Nephron progenitor cell (in vitro differentiated cells): ENCODE data around the gene LAMA2.

Experiments used
- DNase-seq: peaks from one replicate; pipeline ENCODE4 v3.0.0; 2021
- H3K27ac Mint-ChIP-seq: 2 replicates; pipeline ENCODE4 v1.8.0; 2021; ENCODE audit warnings: mild to moderate bottlenecking, moderate library complexity, mixed read lengths
- H3K27me3 Mint-ChIP-seq: 2 replicates; pipeline ENCODE4 v1.8.0; 2021; ENCODE audit warnings: mild to moderate bottlenecking, low read depth, mixed read lengths; ENCODE audit not compliant: poor library complexity
- H3K36me3 Mint-ChIP-seq: 2 replicates; pipeline ENCODE4 v1.8.0; 2021; ENCODE audit warnings: low read depth, mixed read lengths
- H3K4me1 Mint-ChIP-seq: 2 replicates; pipeline ENCODE4 v1.8.0; 2021; ENCODE audit warnings: mixed read lengths
- H3K4me3 Mint-ChIP-seq: 2 replicates; pipeline ENCODE4 v1.8.0; 2021; ENCODE audit warnings: mild to moderate bottlenecking, moderate library complexity, mixed read lengths
- H3K9me3 Mint-ChIP-seq: 2 replicates; pipeline ENCODE4 v1.8.0; 2021; ENCODE audit warnings: mild to moderate bottlenecking, moderate library complexity, mixed read lengths
- TF ChIP-seq, protein P1 (sequence below): fragments of 200-600 bp; sonication (generic); IDR thresholded peaks from 2 replicates; pipeline ENCODE4 v1.5.0; 2021; ENCODE audit warnings: antibody characterized with exemption

LAMA2 gene

GRCh38 chr6:129270450-129270849, 387.5 kb downstream of the LAMA2 start:
- Mint-ChIP-seq H3K27ac (no peak overlapping the region), H3K4me3 (no peak overlapping the region), H3K9me3 (no peaks in the 10 kb centered on the region), H3K36me3 (no peaks in the 10 kb centered on the region), H3K27me3 (no peaks in the 10 kb centered on the region), H3K4me1 (no peaks in the 10 kb centered on the region)
- TF ChIP-seq, protein P1, sequence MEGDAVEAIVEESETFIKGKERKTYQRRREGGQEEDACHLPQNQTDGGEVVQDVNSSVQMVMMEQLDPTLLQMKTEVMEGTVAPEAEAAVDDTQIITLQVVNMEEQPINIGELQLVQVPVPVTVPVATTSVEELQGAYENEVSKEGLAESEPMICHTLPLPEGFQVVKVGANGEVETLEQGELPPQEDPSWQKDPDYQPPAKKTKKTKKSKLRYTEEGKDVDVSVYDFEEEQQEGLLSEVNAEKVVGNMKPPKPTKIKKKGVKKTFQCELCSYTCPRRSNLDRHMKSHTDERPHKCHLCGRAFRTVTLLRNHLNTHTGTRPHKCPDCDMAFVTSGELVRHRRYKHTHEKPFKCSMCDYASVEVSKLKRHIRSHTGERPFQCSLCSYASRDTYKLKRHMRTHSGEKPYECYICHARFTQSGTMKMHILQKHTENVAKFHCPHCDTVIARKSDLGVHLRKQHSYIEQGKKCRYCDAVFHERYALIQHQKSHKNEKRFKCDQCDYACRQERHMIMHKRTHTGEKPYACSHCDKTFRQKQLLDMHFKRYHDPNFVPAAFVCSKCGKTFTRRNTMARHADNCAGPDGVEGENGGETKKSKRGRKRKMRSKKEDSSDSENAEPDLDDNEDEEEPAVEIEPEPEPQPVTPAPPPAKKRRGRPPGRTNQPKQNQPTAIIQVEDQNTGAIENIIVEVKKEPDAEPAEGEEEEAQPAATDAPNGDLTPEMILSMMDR: no peak
- no peak for DNase-seq

DNA sequence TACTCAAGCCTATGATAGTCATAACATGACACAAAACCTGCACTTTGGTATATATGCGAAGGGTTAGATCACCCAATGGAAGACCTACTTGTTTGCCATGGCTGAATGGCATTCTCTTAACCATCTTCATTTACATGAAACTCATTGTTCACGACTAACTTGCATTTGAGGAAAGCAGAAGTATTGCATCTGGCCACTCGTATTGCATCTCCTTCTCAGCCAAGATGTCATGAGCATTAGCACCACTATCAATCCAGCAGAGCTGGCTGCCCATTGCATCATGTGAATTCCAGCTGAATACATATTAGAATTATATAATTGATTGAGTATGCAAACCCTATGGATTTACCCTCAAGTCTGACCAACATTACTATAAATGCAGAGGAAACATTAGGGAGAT, 390.2 kb downstream of the LAMA2 start:
- Mint-ChIP-seq H3K9me3 (no peaks in the 10 kb centered on the region), H3K4me1 (no peaks in the 10 kb centered on the region), H3K27me3 (no peaks in the 10 kb centered on the region), H3K4me3 (no peak overlapping the region), H3K27ac (no peak overlapping the region), H3K36me3 (no peaks in the 10 kb centered on the region)
- TF ChIP-seq, protein P1: no peak
- no peak for DNase-seq

- no peaks in the 10 kb centered on the region for H3K4me1 Mint-ChIP-seq
- H3K9me3 Mint-ChIP-seq: no peaks in the 10 kb centered on the region
- no peak overlapping the region for H3K27ac Mint-ChIP-seq
- no peak for DNase-seq
- no peaks in the 10 kb centered on the region for H3K36me3 Mint-ChIP-seq
- H3K4me3 Mint-ChIP-seq: no peak overlapping the region
- H3K27me3 Mint-ChIP-seq: no peaks in the 10 kb centered on the region
- TF ChIP-seq, protein P1: no peak
Observed at GRCh38 chr6:129276461-129276860, 393.5 kb downstream of the LAMA2 start.

DNA sequence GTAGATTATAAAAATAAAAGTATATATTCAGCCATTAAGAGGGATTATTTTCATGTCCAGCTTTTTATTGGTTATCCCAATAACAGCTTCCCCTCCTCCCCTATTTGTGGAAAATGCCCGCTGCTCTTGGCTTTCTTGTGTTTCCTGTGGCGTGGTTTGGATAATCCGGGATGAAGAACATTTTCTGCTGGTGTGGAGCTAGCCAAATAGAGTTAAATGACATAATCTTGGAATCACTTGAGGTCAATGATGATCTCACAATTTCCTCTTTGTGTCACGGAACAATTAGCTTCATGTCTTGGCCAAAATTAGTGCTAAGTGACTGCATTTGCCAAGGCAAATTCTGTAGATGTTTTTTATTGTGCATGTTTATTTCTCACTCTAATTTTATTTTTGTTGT, 394.0 kb downstream of the LAMA2 start:
- TF ChIP-seq, protein P1: no peak
- Mint-ChIP-seq H3K27me3 (no peaks in the 10 kb centered on the region), H3K27ac (no peak overlapping the region), H3K9me3 (no peaks in the 10 kb centered on the region), H3K4me1 (no peaks in the 10 kb centered on the region), H3K36me3 (no peaks in the 10 kb centered on the region), H3K4me3 (no peak overlapping the region)
- DNase-seq: no peak

GRCh38 chr6:129279343-129280292, 396.7 kb downstream of the LAMA2 start:
- no peaks in the 10 kb centered on the region for H3K36me3 Mint-ChIP-seq
- no peak overlapping the region for H3K27ac Mint-ChIP-seq
- no peak for DNase-seq
- no peaks in the 10 kb centered on the region for H3K4me1 Mint-ChIP-seq
- H3K4me3 Mint-ChIP-seq: no peak overlapping the region
- no peaks in the 10 kb centered on the region for H3K27me3 Mint-ChIP-seq
- TF ChIP-seq, protein P1: no peak
- no peaks in the 10 kb centered on the region for H3K9me3 Mint-ChIP-seq

DNA sequence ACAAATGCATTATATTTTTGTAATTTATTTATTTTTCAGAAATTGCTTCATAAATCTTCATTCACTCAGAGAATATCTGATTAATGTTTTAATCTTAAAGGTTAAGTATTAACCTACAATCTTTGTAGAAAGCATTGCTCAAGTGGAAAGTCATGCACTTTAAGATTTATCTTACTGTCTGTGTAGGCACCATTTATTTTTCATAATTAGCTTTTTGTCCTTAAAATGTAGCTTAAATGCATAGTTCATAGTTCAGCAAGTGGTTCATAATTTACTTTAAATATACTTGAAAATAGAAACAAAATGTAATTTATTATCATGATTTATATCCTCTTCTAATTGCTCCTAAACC, 397.3 kb downstream of the LAMA2 start:
- DNase-seq: no peak
- Mint-ChIP-seq H3K4me1 (no peaks in the 10 kb centered on the region), H3K27ac (no peak overlapping the region), H3K36me3 (no peaks in the 10 kb centered on the region), H3K9me3 (no peaks in the 10 kb centered on the region), H3K4me3 (no peak overlapping the region), H3K27me3 (no peaks in the 10 kb centered on the region)
- TF ChIP-seq, protein P1: no peak
